CD14-positive monocyte (primary cell): ENCODE results near the gene MAP3K3. TPM values are rescaled to one million over a fixed set of nuclear protein-coding genes. Genes with fewer than 3 reads are reported as not detected.
A peak's percentile ranks its signal among the peaks of the same experiment; 100 is the strongest.

Experiments used
- DNase-seq, 3 donors: peaks; one replicate each; pipeline ENCODE4 v3.0.0-alpha.2; 2011 to 2022
- H2AFZ ChIP-seq: 2 replicates; pipeline ENCODE4 v1.6.0; 2012; ENCODE audit warnings: mild to moderate bottlenecking, low read depth, low read length, inconsistent platforms; ENCODE audit not compliant: insufficient read depth, poor library complexity, severe bottlenecking
- H3K27ac ChIP-seq, 2 donors: 1 replicate in 1 of 2; 2 replicates in 1 of 2; pipeline ENCODE4 v1.5.1; 2012 to 2013; ENCODE audit warnings: low read length in 2 of 2, control low read depth in 1 of 2, inconsistent platforms in 1 of 2, low read depth in 1 of 2, mild to moderate bottlenecking in 1 of 2
- H3K27me3 ChIP-seq, 2 donors: one replicate each; pipeline versions ENCODE4 v1.6.0 to v1.6.1; 2011 to 2013; ENCODE audit warnings: low read length in 2 of 2; ENCODE audit not compliant: control insufficient read depth in 2 of 2, insufficient read depth in 2 of 2
- H3K36me3 ChIP-seq, 2 donors: replicated peaks in 1 of 2; 1 replicate in 1 of 2; 2 replicates in 1 of 2; pipeline versions ENCODE4 v1.5.1 to v1.6.1; 2012 to 2013; ENCODE audit warnings: low read length in 2 of 2, control low read depth in 1 of 2, inconsistent platforms in 1 of 2, mild to moderate bottlenecking in 1 of 2; ENCODE audit not compliant: insufficient read depth in 2 of 2, control insufficient read depth in 1 of 2
- H3K4me1 ChIP-seq, 2 donors: 1 replicate in 1 of 2; 2 replicates in 1 of 2; pipeline versions ENCODE4 v1.5.1 to v1.6.1; 2012 to 2013; ENCODE audit warnings: low read length in 2 of 2, control low read depth in 1 of 2, inconsistent platforms in 1 of 2, mild to moderate bottlenecking in 1 of 2, moderate library complexity in 1 of 2; ENCODE audit not compliant: insufficient read depth in 2 of 2, control insufficient read depth in 1 of 2
- H3K4me2 ChIP-seq: replicated peaks from 2 replicates; pipeline ENCODE3; 2012; ENCODE audit warnings: low read length, moderate library complexity, mild to moderate bottlenecking; ENCODE audit not compliant: poor library complexity, severe bottlenecking; ENCODE audit errors: extremely low read depth
- H3K4me3 ChIP-seq, 3 experiments: fragments of 200-600 bp in 1 of 3; sonication (generic) in 1 of 3; replicated peaks in 1 of 3; 1 replicate in 2 of 3; 2 replicates in 1 of 3; pipeline ENCODE4 v1.5.1; 2011 to 2013; ENCODE audit warnings: low read length in 3 of 3, mild to moderate bottlenecking in 3 of 3, control low read depth in 2 of 3, low read depth in 2 of 3, inconsistent platforms in 1 of 3, moderate library complexity in 1 of 3
- H3K79me2 ChIP-seq: 2 replicates; pipeline ENCODE4 v1.6.0; 2012; ENCODE audit warnings: mild to moderate bottlenecking, control low read depth, inconsistent platforms, low read length, moderate library complexity; ENCODE audit not compliant: insufficient read depth
- H3K9ac ChIP-seq: 2 replicates; pipeline ENCODE4 v1.6.0; 2017; ENCODE audit warnings: low read length, mild to moderate bottlenecking; ENCODE audit not compliant: insufficient read depth, poor library complexity, severe bottlenecking
- H3K9me3 ChIP-seq, 2 donors: replicated peaks in 1 of 2; 1 replicate in 1 of 2; 2 replicates in 1 of 2; pipeline versions ENCODE4 v1.5.1 to v1.6.1; 2012 to 2013; ENCODE audit warnings: low read length in 2 of 2, control low read depth in 1 of 2; ENCODE audit not compliant: control insufficient read depth in 1 of 2, insufficient read depth in 1 of 2
- H4K20me1 ChIP-seq: 2 replicates; pipeline ENCODE4 v1.6.0; 2012; ENCODE audit warnings: mild to moderate bottlenecking, low read length, control low read depth, moderate library complexity; ENCODE audit not compliant: insufficient read depth
- H3K27ac Mint-ChIP-seq, 7 donors: one replicate each; pipeline ENCODE4 v1.8.0; 2020; ENCODE audit warnings: mild to moderate bottlenecking in 7 of 7, mixed read lengths in 7 of 7, moderate library complexity in 6 of 7, inconsistent platforms in 2 of 7
- H3K27me3 Mint-ChIP-seq, 3 donors: one replicate each; pipeline ENCODE4 v1.8.0; 2021 to 2022; ENCODE audit warnings: low read depth in 3 of 3, mild to moderate bottlenecking in 3 of 3, mixed read lengths in 3 of 3, moderate library complexity in 3 of 3, inconsistent platforms in 1 of 3
- H3K36me3 Mint-ChIP-seq, 2 donors: one replicate each; pipeline ENCODE4 v1.8.0; 2020; ENCODE audit warnings: mixed read lengths in 2 of 2, inconsistent platforms in 1 of 2, mild to moderate bottlenecking in 1 of 2
- H3K4me1 Mint-ChIP-seq: one replicate; pipeline ENCODE4 v1.8.0; 2020; ENCODE audit warnings: mild to moderate bottlenecking, mixed read lengths
- H3K4me3 Mint-ChIP-seq, 2 donors: one replicate each; pipeline ENCODE4 v1.8.0; 2020; ENCODE audit warnings: mild to moderate bottlenecking in 2 of 2, mixed read lengths in 2 of 2, moderate library complexity in 1 of 2
- H3K9me3 Mint-ChIP-seq, 7 donors: one replicate each; pipeline ENCODE4 v1.8.0; 2020 to 2022; ENCODE audit warnings: mixed read lengths in 7 of 7, mild to moderate bottlenecking in 6 of 7, moderate library complexity in 6 of 7, inconsistent platforms in 2 of 7
- CTCF ChIP-seq: fragments of 200-600 bp; IDR thresholded peaks from one replicate; pipeline ENCODE4 v1.8.0; 2022; ENCODE audit warnings: antibody characterized with exemption, mild to moderate bottlenecking
- WGBS: methylation state at CpG from one replicate; pipeline ENCODE4 v1.1.5; 2013; ENCODE audit warnings: missing lambda C conversion rate; ENCODE audit not compliant: insufficient coverage; 5-methylcytosine and 5-hydroxymethylcytosine counted together
- intact Hi-C, 2 donors: fragments of 100-400 bp; cut with micrococcal nuclease; formaldehyde crosslinking; loops; one replicate each; pipeline versions ENCODE4 v1.15.0 to v1.15.1; 2023
- polyA plus RNA-seq, 3 donors: library from polyadenylated mRNA; depleted of rRNA in 1 of 3; unstranded in 2 of 3; stranded (reverse) in 1 of 3; fragments of 300-500 nt in 2 of 3; fragments of >200 nt in 1 of 3; fragmentation: Illumina TruSeq in 2 of 3; gene quantifications; 1 replicate in 2 of 3; 2 replicates in 1 of 3; pipeline ENCODE4 v1.2.3, GENCODE V29; 2012 to 2021

Gene MAP3K3
- polyA plus RNA-seq, 3 donors = 52.2 to 219 (median 63.6) TPM

DNA sequence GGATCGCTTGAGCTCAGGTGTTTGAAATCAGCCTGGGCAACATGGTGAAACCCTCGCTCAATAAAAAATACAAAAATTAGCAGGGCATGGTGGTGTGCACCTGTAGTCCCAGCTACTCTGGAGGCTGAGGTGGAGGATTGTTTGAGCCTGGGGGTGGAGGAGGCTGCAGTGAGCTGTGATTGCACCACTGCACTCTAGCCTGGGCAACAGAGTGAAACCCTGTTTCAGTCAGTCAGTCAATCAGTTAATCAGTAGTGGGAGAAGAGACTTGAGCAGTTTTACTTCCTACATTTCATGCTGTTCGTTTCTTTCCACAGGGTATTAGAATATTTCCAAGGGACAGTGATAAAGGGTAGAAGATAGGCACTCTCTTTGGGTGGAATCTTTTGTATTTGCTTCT, 8.8 kb downstream of the MAP3K3 start:
- Mint-ChIP-seq H3K27ac (peak overlapping the region in 4 of 7 donors; percentile 35 to 78 (median 48)), H3K27me3 (peaks cover 0 to 1% (median 0%) of the 10 kb centered on the region in 3 donors), H3K4me3 (peak overlapping the region in 1 of 2 donors; percentile 15), H3K9me3 (no peaks in the 10 kb centered on the region), H3K4me1 (peaks cover 75% of the 10 kb centered on the region), H3K36me3 (peaks cover 45 to 69% of the 10 kb centered on the region in 2 donors)
- Histone ChIP-seq H3K4me2 (no peak overlapping the region), H3K27me3 (no peaks in the 10 kb centered on the region), H3K27ac (peak overlapping the region in 1 of 2 donors; percentile 56), H4K20me1 (peaks cover 99% of the 10 kb centered on the region), H3K36me3 (peaks cover 42 to 70% of the 10 kb centered on the region in 2 donors), H3K9ac (no peak overlapping the region), H3K4me3 (no peak overlapping the region), H3K4me1 (peaks cover 46 to 68% of the 10 kb centered on the region in 2 donors), H2AFZ (no peak overlapping the region), H3K79me2 (peaks cover 90% of the 10 kb centered on the region), H3K9me3 (no peaks in the 10 kb centered on the region)
- intact Hi-C loops = no loop called here
- WGBS = 100% methylated on average over 1 of the region's 3 CpGs
- no peak for TF ChIP-seq CTCF
- DNase-seq = no peak

DNA sequence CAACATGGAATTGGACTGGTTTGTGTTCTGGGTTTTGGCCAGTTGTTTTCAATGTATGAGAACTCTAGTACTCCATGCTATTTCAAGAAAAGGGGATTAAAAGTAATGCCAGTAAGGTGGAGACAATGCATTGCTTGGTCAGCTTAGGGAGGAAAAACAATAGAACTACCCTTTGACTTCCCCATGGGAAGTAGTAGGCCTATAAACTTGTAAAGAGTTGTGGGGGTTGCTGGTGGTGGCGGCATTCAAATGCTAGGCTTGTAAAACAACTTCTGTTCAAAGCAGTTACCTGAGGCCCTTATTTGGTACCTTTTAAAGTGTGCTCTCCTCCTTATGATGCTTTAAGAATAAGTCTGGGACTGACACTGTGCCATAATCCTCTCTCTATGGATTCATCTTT, 9.4 kb downstream of the MAP3K3 start:
- no peaks in the 10 kb centered on the region for H3K9me3 Mint-ChIP-seq
- peaks cover 90% of the 10 kb centered on the region for H3K79me2 ChIP-seq
- H2AFZ ChIP-seq = no peak overlapping the region

More for the DNA sequence above, 9.4 kb downstream of the MAP3K3 start:
- no peaks in the 10 kb centered on the region for H3K27me3 Mint-ChIP-seq
- H3K4me3 Mint-ChIP-seq = no peak overlapping the region
- peaks cover 72% of the 10 kb centered on the region for H3K4me1 Mint-ChIP-seq
- Histone ChIP-seq H3K27ac (peak overlapping the region in 1 of 2 donors; percentile 56), H3K4me2 (no peak overlapping the region), H3K36me3 (peaks cover 48 to 76% of the 10 kb centered on the region in 2 donors), H4K20me1 (peaks cover 99% of the 10 kb centered on the region), H3K4me1 (peaks cover 42 to 62% of the 10 kb centered on the region in 2 donors), H3K9me3 (no peaks in the 10 kb centered on the region), H3K27me3 (no peaks in the 10 kb centered on the region), H3K4me3 (no peak overlapping the region), H3K9ac (no peak overlapping the region)
- no CpG with 5 or more reads among the region's 1 CpG for WGBS
- intact Hi-C loops = no loop called here
- no peak for DNase-seq
- peaks cover 51 to 71% of the 10 kb centered on the region in 2 donors for H3K36me3 Mint-ChIP-seq
- peak overlapping the region in 4 of 7 donors; percentile 8 to 65 (median 16) for H3K27ac Mint-ChIP-seq
- TF ChIP-seq CTCF = no peak
